Measurements from ENCODE around the gene ALKBH7.
"Not testable (repeated sequence)": the region's sequence is repeated elsewhere in the genome, so short reads cannot be mapped to it uniquely, and the experiment has no call there.

Gene ALKBH7

DNA sequence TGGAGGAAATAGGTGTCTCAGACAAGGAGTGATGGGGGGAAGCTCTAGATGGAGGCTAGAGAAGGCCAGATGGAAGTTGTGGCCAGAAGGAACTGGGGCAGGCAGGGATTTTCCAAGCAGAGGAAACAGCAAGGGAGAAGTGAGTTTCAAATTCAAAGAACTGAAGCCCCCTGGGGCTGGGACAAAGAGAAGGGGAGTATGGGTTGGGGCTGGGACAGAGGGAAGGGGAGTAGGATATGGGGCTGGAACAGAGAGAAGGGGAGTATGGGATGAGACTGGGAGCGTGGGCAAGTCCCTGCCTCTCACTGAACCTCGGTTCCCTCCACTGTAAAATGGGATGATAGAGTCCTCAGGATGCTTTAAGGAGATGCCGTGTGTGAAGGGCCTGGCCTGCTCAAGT lies 22.2 kb downstream of the ALKBH7 start:
- Histone ChIP-seq H3K36me3 (ENCODE audit: control insufficient read depth in 4 of 4, insufficient read depth in 4 of 4, low read length in 3 of 4) (peaks cover 2 to 13% (median 6%) of the 10 kb centered on the region in 4 experiments), H3K27ac (ENCODE audit: insufficient read depth in 1 of 2, low read depth in 1 of 2, low read length in 2 of 2, poor library complexity in 1 of 2, severe bottlenecking in 2 of 2) (no peak overlapping the region), H3K27me3 (replicated peaks in 2 of 5; ENCODE audit: control insufficient read depth in 4 of 5, insufficient read depth in 5 of 5, low read length in 4 of 5) (no peaks in the 10 kb centered on the region), H3K4me1 (ENCODE audit: control extremely low read depth in 1 of 4, control insufficient read depth in 4 of 4, insufficient read depth in 4 of 4, low read length in 3 of 4) (peaks cover 4 to 21% (median 16%) of the 10 kb centered on the region in 4 experiments), H3K9me3 (ENCODE audit: control extremely low read depth in 1 of 5, control insufficient read depth in 4 of 5, insufficient read depth in 2 of 5, low read depth in 1 of 5, low read length in 4 of 5) (no peaks in the 10 kb centered on the region), H3K4me3 (ENCODE audit: control insufficient read depth in 1 of 7, extremely low read depth in 1 of 7, insufficient read depth in 4 of 7, low read depth in 2 of 7, low read length in 6 of 7) (no peak overlapping the region)
- 96% methylated on average over 3 of the region's 3 CpGs for WGBS (ENCODE audit: insufficient coverage)
- ChIA-PET CTCF (no interaction called here), POLR2A (interaction anchor here (0.6 kb wide), 1 partner anchor 232 kb away, joined by 3 read pairs; no protein-coding TSS in a partner anchor)
- DNase-seq = no peak

DNA sequence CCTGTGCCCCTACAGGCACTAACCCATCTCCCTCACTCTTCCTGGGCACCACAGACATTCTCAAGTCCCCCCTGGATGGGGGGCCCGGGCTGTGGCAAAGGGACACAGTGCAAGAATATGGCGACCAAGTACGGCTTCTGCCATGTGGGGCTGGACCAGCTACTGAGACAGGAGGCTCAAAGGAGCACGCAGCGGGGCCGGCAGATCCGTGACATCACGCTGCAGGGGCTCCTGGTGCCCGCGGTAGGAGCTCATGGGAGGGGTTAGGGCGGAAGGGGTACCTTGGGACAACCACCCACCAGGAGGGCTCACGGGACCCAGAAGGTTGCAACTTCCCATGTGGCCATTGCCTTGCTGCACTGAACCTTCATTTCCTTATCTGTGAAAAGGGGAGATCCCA lies 23.7 kb downstream of the ALKBH7 start:
- Histone ChIP-seq H3K4me3 (ENCODE audit: control insufficient read depth in 1 of 7, extremely low read depth in 1 of 7, insufficient read depth in 4 of 7, low read depth in 2 of 7, low read length in 6 of 7) (no peak overlapping the region), H3K9me3 (ENCODE audit: control extremely low read depth in 1 of 5, control insufficient read depth in 4 of 5, insufficient read depth in 2 of 5, low read depth in 1 of 5, low read length in 4 of 5) (no peaks in the 10 kb centered on the region), H3K4me1 (ENCODE audit: control extremely low read depth in 1 of 4, control insufficient read depth in 4 of 4, insufficient read depth in 4 of 4, low read length in 3 of 4) (peaks cover 4 to 21% (median 16%) of the 10 kb centered on the region in 4 experiments), H3K27ac (ENCODE audit: insufficient read depth in 1 of 2, low read depth in 1 of 2, low read length in 2 of 2, poor library complexity in 1 of 2, severe bottlenecking in 2 of 2) (no peak overlapping the region), H3K27me3 (replicated peaks in 2 of 5; ENCODE audit: control insufficient read depth in 4 of 5, insufficient read depth in 5 of 5, low read length in 4 of 5) (no peaks in the 10 kb centered on the region), H3K36me3 (ENCODE audit: control insufficient read depth in 4 of 4, insufficient read depth in 4 of 4, low read length in 3 of 4) (peaks cover 0 to 4% (median 2%) of the 10 kb centered on the region in 4 experiments)
- POLR2A ChIA-PET = no interaction called here
- CTCF ChIA-PET = no interaction called here
- DNase-seq = no peak
- 98% methylated on average over 11 of the region's 12 CpGs for WGBS (ENCODE audit: insufficient coverage)

DNA sequence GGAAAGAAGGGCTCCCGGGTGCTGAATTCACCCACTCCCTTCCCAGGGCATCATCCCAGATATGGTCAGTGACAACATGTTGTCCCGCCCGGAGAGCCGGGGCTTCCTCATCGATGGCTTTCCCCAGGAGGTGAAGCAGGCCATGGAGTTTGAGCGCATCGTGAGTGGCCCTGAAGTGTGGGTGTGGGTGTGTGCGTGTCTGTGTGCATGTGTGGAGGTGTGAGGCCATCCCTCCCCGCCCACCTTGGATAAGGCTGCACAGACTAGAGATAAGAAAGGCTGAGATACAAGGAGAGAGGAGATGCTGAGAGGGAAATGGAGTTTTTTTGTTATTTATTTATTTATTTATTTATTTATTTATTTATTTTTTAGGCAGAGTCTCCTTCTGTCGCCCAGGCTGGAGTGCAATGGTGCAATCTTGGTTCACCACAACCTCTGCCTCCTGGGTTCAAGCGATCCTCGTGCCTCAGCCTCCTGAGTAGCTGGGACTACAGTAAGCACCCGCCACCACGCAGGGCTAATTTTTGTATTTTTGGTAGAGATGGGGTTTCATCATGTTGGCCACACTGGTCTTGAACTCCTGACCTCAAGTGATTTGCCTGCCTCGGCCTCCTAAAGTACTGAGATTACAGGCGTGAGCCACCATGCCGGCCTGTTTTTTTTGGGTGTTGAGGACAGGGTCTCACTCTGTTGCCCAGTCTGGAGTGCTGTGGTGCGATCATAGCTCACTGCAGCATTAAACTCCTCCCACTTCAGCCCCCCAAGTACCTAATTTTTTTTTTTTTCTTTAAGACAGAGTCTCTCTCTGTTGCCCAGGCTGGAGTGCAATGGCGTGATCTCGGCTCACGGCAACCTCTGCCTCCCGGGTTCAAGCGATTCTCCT lies 27.7 kb downstream of the ALKBH7 start:
- POLR2A ChIA-PET; CTCF ChIA-PET; H3K4me1 ChIP-seq (ENCODE audit: control extremely low read depth in 1 of 4, control insufficient read depth in 4 of 4, insufficient read depth in 4 of 4, low read length in 3 of 4); DNase-seq; H3K4me3 ChIP-seq (ENCODE audit: control insufficient read depth in 1 of 7, extremely low read depth in 1 of 7, insufficient read depth in 4 of 7, low read depth in 2 of 7, low read length in 6 of 7); H3K27me3 ChIP-seq (replicated peaks in 2 of 5; ENCODE audit: control insufficient read depth in 4 of 5, insufficient read depth in 5 of 5, low read length in 4 of 5); H3K36me3 ChIP-seq (ENCODE audit: control insufficient read depth in 4 of 4, insufficient read depth in 4 of 4, low read length in 3 of 4); H3K9me3 ChIP-seq (ENCODE audit: control extremely low read depth in 1 of 5, control insufficient read depth in 4 of 5, insufficient read depth in 2 of 5, low read depth in 1 of 5, low read length in 4 of 5); H3K27ac ChIP-seq (ENCODE audit: insufficient read depth in 1 of 2, low read depth in 1 of 2, low read length in 2 of 2, poor library complexity in 1 of 2, severe bottlenecking in 2 of 2): not testable (repeated sequence)
- 93% methylated on average over 18 of the region's 23 CpGs for WGBS (ENCODE audit: insufficient coverage)

DNA sequence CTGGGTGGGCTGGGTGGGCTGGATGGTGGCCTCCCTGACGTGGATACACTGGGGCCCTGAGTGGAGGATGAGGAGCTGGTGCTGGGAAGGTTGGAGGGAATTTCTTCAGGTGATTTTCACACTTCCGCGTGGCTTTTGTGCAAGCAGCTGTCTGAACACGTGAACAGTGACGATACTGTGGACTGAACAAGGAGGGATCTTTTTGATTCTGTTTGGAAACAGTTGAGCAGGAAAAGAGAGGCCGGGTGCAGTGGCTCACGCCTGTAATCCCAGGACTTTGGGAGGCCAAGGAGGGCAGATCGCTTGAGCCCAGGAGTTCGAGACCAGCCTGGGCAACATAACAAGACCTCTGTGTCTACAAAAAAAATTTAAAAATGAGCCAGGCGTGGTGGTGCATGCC lies 29.5 kb downstream of the ALKBH7 start:
- H3K4me1 ChIP-seq (ENCODE audit: control extremely low read depth in 1 of 4, control insufficient read depth in 4 of 4, insufficient read depth in 4 of 4, low read length in 3 of 4) = no peaks in the 10 kb centered on the region
- ChIA-PET POLR2A (interaction anchor here (0.9 kb wide), 1 partner anchor 9 kb away, joined by 3 read pairs; no protein-coding TSS in a partner anchor), CTCF (no interaction called here)
- no peak overlapping the region for H3K4me3 ChIP-seq (ENCODE audit: control insufficient read depth in 1 of 7, extremely low read depth in 1 of 7, insufficient read depth in 4 of 7, low read depth in 2 of 7, low read length in 6 of 7)
- H3K36me3 ChIP-seq (ENCODE audit: control insufficient read depth in 4 of 4, insufficient read depth in 4 of 4, low read length in 3 of 4) = no peaks in the 10 kb centered on the region
- no peaks in the 10 kb centered on the region for H3K27me3 ChIP-seq (replicated peaks in 2 of 5; ENCODE audit: control insufficient read depth in 4 of 5, insufficient read depth in 5 of 5, low read length in 4 of 5)
- WGBS (ENCODE audit: insufficient coverage) = 98% methylated on average over 8 of the region's 10 CpGs
- H3K9me3 ChIP-seq (ENCODE audit: control extremely low read depth in 1 of 5, control insufficient read depth in 4 of 5, insufficient read depth in 2 of 5, low read depth in 1 of 5, low read length in 4 of 5) = no peaks in the 10 kb centered on the region
- no peak for DNase-seq
- H3K27ac ChIP-seq (ENCODE audit: insufficient read depth in 1 of 2, low read depth in 1 of 2, low read length in 2 of 2, poor library complexity in 1 of 2, severe bottlenecking in 2 of 2) = no peak overlapping the region

DNA sequence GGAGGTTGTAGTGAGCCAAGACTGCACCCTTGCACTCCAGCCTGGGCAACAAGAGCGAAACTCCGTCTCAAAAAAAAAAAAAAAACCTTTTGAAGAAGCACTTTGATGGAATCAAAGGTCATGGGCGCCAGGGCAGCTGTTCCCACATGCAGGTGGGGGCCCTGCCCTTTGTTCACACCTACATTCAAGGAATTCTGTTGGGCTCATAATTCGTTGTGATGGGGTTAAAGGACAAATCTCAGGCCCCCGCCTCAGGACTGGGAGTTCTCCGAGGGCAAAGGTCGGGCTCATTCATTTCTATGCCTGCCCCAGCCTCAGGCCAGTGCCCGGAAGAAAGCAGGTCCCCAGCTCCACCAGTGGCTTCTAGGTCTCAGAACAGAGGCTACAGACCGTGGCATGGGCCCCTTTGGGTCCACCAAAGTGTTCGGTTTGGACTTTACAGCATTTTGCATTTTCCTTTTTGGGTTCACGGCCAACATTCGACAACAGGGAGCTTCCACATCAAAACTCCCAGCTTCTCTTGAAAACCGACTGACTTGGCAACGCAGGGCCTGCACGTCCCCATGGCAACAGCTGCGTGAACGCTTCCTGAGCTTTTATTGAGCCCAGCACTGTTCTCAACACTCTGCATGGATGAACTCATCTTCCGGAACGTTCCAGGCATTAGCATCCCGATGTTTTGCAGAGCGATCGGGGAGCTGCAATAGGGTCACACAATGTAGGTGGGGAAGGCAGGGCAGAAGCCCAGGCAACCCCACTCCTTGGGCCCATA lies 30.4 kb downstream of the ALKBH7 start:
- WGBS (ENCODE audit: insufficient coverage) = 95% methylated on average over 20 of the region's 22 CpGs
- no peak for DNase-seq
- Histone ChIP-seq H3K4me1 (ENCODE audit: control extremely low read depth in 1 of 4, control insufficient read depth in 4 of 4, insufficient read depth in 4 of 4, low read length in 3 of 4) (no peaks in the 10 kb centered on the region), H3K27ac (ENCODE audit: insufficient read depth in 1 of 2, low read depth in 1 of 2, low read length in 2 of 2, poor library complexity in 1 of 2, severe bottlenecking in 2 of 2) (no peak overlapping the region), H3K36me3 (ENCODE audit: control insufficient read depth in 4 of 4, insufficient read depth in 4 of 4, low read length in 3 of 4) (no peaks in the 10 kb centered on the region), H3K27me3 (replicated peaks in 2 of 5; ENCODE audit: control insufficient read depth in 4 of 5, insufficient read depth in 5 of 5, low read length in 4 of 5) (no peaks in the 10 kb centered on the region), H3K9me3 (ENCODE audit: control extremely low read depth in 1 of 5, control insufficient read depth in 4 of 5, insufficient read depth in 2 of 5, low read depth in 1 of 5, low read length in 4 of 5) (no peaks in the 10 kb centered on the region), H3K4me3 (ENCODE audit: control insufficient read depth in 1 of 7, extremely low read depth in 1 of 7, insufficient read depth in 4 of 7, low read depth in 2 of 7, low read length in 6 of 7) (no peak overlapping the region)
- POLR2A ChIA-PET = interaction anchor here (0.6 kb wide), 1 partner anchor 164 kb away, joined by 3 read pairs; no protein-coding TSS in a partner anchor
- CTCF ChIA-PET = no interaction called here

DNA sequence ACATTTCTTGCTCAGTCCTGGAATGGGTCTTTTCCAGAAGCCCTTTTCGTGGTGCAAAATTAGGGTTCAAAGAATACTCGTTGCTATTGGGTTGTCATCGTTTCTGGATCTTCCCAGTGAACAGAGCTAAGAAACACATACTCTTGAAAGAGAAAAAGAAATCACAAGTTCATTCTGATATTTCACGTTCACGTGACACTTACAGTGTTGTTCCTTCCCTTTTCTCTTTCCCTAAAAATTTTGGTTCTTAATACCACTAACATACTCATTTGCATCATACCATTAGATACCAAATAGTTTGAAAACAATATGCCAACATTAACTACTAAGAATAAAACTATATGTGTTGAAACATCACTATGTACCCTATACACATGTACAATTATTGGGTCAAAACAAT lies 33.8 kb downstream of the ALKBH7 start:
- POLR2A ChIA-PET = no interaction called here
- Histone ChIP-seq H3K9me3 (ENCODE audit: control extremely low read depth in 1 of 5, control insufficient read depth in 4 of 5, insufficient read depth in 2 of 5, low read depth in 1 of 5, low read length in 4 of 5) (no peaks in the 10 kb centered on the region), H3K4me1 (ENCODE audit: control extremely low read depth in 1 of 4, control insufficient read depth in 4 of 4, insufficient read depth in 4 of 4, low read length in 3 of 4) (no peaks in the 10 kb centered on the region), H3K36me3 (ENCODE audit: control insufficient read depth in 4 of 4, insufficient read depth in 4 of 4, low read length in 3 of 4) (no peaks in the 10 kb centered on the region), H3K4me3 (ENCODE audit: control insufficient read depth in 1 of 7, extremely low read depth in 1 of 7, insufficient read depth in 4 of 7, low read depth in 2 of 7, low read length in 6 of 7) (no peak overlapping the region), H3K27ac (ENCODE audit: insufficient read depth in 1 of 2, low read depth in 1 of 2, low read length in 2 of 2, poor library complexity in 1 of 2, severe bottlenecking in 2 of 2) (no peak overlapping the region), H3K27me3 (replicated peaks in 2 of 5; ENCODE audit: control insufficient read depth in 4 of 5, insufficient read depth in 5 of 5, low read length in 4 of 5) (no peaks in the 10 kb centered on the region)
- CTCF ChIA-PET = no interaction called here
- no peak for DNase-seq
- 82% methylated on average over 3 of the region's 5 CpGs for WGBS (ENCODE audit: insufficient coverage)

DNA sequence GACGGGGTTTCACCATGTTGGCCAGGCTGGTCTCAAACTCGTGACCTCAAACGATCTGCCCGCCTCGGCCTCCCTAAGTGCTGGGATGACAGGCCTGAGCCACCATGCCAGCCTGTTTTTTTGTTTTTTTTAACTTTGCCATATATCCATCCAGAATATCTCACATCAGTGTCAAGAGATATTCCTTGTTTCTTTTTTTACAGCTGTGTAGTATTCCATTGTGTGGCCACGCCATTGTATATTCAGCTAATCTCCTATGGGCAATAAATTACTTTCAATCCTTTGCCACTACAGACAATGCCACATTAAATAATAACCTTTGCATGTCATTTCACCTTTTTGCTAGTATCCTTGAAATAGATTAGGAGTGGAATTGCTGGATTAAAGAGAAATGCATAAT lies 36.8 kb downstream of the ALKBH7 start:
- POLR2A ChIA-PET = no interaction called here
- DNase-seq = no peak
- H3K4me3 ChIP-seq (ENCODE audit: control insufficient read depth in 1 of 7, extremely low read depth in 1 of 7, insufficient read depth in 4 of 7, low read depth in 2 of 7, low read length in 6 of 7) = no peak overlapping the region
- WGBS (ENCODE audit: insufficient coverage) = 100% methylated on average over 5 of the region's 6 CpGs
- no peaks in the 10 kb centered on the region for H3K4me1 ChIP-seq (ENCODE audit: control extremely low read depth in 1 of 4, control insufficient read depth in 4 of 4, insufficient read depth in 4 of 4, low read length in 3 of 4)
- no peak overlapping the region for H3K27ac ChIP-seq (ENCODE audit: insufficient read depth in 1 of 2, low read depth in 1 of 2, low read length in 2 of 2, poor library complexity in 1 of 2, severe bottlenecking in 2 of 2)
- no peaks in the 10 kb centered on the region for H3K9me3 ChIP-seq (ENCODE audit: control extremely low read depth in 1 of 5, control insufficient read depth in 4 of 5, insufficient read depth in 2 of 5, low read depth in 1 of 5, low read length in 4 of 5)
- peaks cover 0 to 9% (median 5%) of the 10 kb centered on the region in 4 experiments for H3K36me3 ChIP-seq (ENCODE audit: control insufficient read depth in 4 of 4, insufficient read depth in 4 of 4, low read length in 3 of 4)
- H3K27me3 ChIP-seq (replicated peaks in 2 of 5; ENCODE audit: control insufficient read depth in 4 of 5, insufficient read depth in 5 of 5, low read length in 4 of 5) = no peaks in the 10 kb centered on the region
- CTCF ChIA-PET = interaction anchor here (0.6 kb wide), 1 partner anchor 143 kb away, joined by 3 read pairs; no protein-coding TSS in a partner anchor

All from common myeloid progenitor, CD34-positive (primary cell).